CD4-positive, alpha-beta memory T cell (primary cell): ENCODE data around the gene TNFRSF25. TPM values are rescaled to one million over a fixed set of nuclear protein-coding genes. Genes with fewer than 3 reads are reported as not detected.
A peak's percentile ranks its signal among the peaks of the same experiment; 100 is the strongest.

Source experiments
- CTCF ChIA-PET: fragments of 350-600 bp; sonication (Branson Sonifier 250); formaldehyde crosslinking; loops from one replicate; lab custom pipeline; 2021; ENCODE audit warnings: inconsistent platforms; ENCODE audit not compliant: partially characterized antibody; lab: Charles Lee
- POLR2A ChIA-PET: fragments of 350-600 bp; sonication (Branson Sonifier 250); formaldehyde crosslinking; loops from one replicate; lab custom pipeline; 2021; ENCODE audit not compliant: partially characterized antibody; lab: Charles Lee
- DNase-seq, 5 donors: peaks; one replicate each; pipeline versions ENCODE4 v3.0.0 to v3.0.0-alpha.2; 2020 to 2022; ENCODE audit warnings: mixed read lengths in 1 of 5
- H3K27ac ChIP-seq: one replicate; pipeline ENCODE4 v1.7.0; 2013; ENCODE audit warnings: low read depth, low read length
- H3K27me3 ChIP-seq: 2 replicates; pipeline ENCODE4 v1.7.0; 2013; ENCODE audit warnings: mild to moderate bottlenecking, low read length, moderate library complexity; ENCODE audit not compliant: insufficient read depth
- H3K36me3 ChIP-seq: 2 replicates; pipeline ENCODE4 v1.7.0; 2013; ENCODE audit warnings: mild to moderate bottlenecking, low read length, moderate library complexity; ENCODE audit not compliant: insufficient read depth
- H3K4me1 ChIP-seq: 2 replicates; pipeline ENCODE4 v1.7.0; 2013; ENCODE audit warnings: mild to moderate bottlenecking, low read length, moderate library complexity; ENCODE audit not compliant: insufficient read depth
- H3K4me3 ChIP-seq, 2 donors: one replicate each; pipeline ENCODE4 v1.7.0; 2013; ENCODE audit warnings: low read length in 2 of 2, mild to moderate bottlenecking in 1 of 2
- H3K9me3 ChIP-seq, 2 donors: one replicate each; pipeline ENCODE4 v1.7.0; 2013; ENCODE audit warnings: low read length in 2 of 2, control low read depth in 1 of 2; ENCODE audit not compliant: control insufficient read depth in 1 of 2
- H3K27ac Mint-ChIP-seq, 7 donors: one replicate each; pipeline ENCODE4 v1.8.0; 2020 to 2021; ENCODE audit warnings: mixed read lengths in 7 of 7, mild to moderate bottlenecking in 6 of 7, inconsistent platforms in 3 of 7, moderate library complexity in 3 of 7
- H3K27me3 Mint-ChIP-seq, 2 donors: one replicate each; pipeline ENCODE4 v1.8.0; 2020 to 2021; ENCODE audit warnings: mixed read lengths in 2 of 2
- H3K36me3 Mint-ChIP-seq, 2 donors: one replicate each; pipeline ENCODE4 v1.8.0; 2020 to 2021; ENCODE audit warnings: mixed read lengths in 2 of 2, inconsistent platforms in 1 of 2, mild to moderate bottlenecking in 1 of 2
- H3K4me1 Mint-ChIP-seq, 4 donors: one replicate each; pipeline ENCODE4 v1.8.0; 2020 to 2021; ENCODE audit warnings: mixed read lengths in 4 of 4, mild to moderate bottlenecking in 1 of 4
- H3K4me3 Mint-ChIP-seq, 8 donors: one replicate each; pipeline ENCODE4 v1.8.0; 2020 to 2021; ENCODE audit warnings: mixed read lengths in 8 of 8, mild to moderate bottlenecking in 7 of 8, moderate library complexity in 6 of 8, inconsistent platforms in 3 of 8
- H3K9me3 Mint-ChIP-seq, 8 donors: one replicate each; pipeline ENCODE4 v1.8.0; 2020 to 2021; ENCODE audit warnings: mixed read lengths in 8 of 8, mild to moderate bottlenecking in 5 of 8, inconsistent platforms in 3 of 8, moderate library complexity in 1 of 8
- intact Hi-C: fragments of 100-400 bp; cut with micrococcal nuclease; formaldehyde crosslinking; loops from one replicate; pipeline ENCODE4 v1.15.1; 2023
- polyA plus RNA-seq, 2 donors: library from polyadenylated mRNA; unstranded; fragments of 300-500 nt; fragmentation: Illumina TruSeq; gene quantifications; one replicate each; pipeline ENCODE4 v1.2.3, GENCODE V29; 2021
- total RNA-seq, 2 experiments: library from RNA; stranded (reverse); gene quantifications; one replicate each; pipeline ENCODE4 v1.2.3, GENCODE V29; 2021

TNFRSF25 gene
- total and polyA plus RNA-seq, 4 experiments from 2014 or later: 28.9 to 415 (median 227) TPM

- CTCF ChIA-PET: interaction anchor here (1.1 to 12.4 kb wide), 4 partner anchors 17 to 164 kb away, joined by 3 to 158 read pairs (median 4); partner anchors contain the start of gene TNFRSF25
Measured at GRCh38 chr1:6483017-6483760, 17.2 kb upstream of the TNFRSF25 start.

DNA sequence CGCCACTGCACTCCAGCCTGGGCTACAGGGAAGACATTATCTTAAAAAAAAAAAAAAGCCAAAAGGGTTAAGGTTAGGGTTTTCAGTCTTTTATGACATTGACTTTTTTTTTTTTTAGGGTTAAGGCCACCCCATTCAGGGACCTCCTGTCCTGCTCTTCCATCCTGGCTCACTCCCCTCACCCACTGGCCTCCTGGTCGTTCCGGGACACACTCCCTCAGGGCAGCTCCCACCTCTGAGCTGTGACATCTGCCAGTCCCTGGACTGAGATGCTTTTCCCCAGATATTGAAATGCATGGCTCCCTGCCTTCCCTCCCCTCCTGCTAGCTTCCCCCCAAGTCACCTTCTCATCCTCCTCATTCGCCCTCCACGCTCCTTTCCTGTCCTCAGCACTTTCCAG lies 15.8 kb upstream of the TNFRSF25 start:
- H3K9me3 ChIP-seq: no peaks in the 10 kb centered on the region
- H3K36me3 ChIP-seq: no peaks in the 10 kb centered on the region
- Mint-ChIP-seq H3K36me3 (no peaks in the 10 kb centered on the region), H3K4me1 (peaks cover 2 to 10% (median 7%) of the 10 kb centered on the region in 4 donors), H3K9me3 (no peaks in the 10 kb centered on the region), H3K27me3 (peaks cover 7 to 9% of the 10 kb centered on the region in 2 donors), H3K27ac (no peak overlapping the region), H3K4me3 (no peak overlapping the region)
- intact Hi-C loops: no loop called here
- DNase-seq: no peak
- no peak overlapping the region for H3K27ac ChIP-seq
- ChIA-PET POLR2A (interaction anchor here (1.6 kb wide), 1 partner anchor 22 kb away, joined by 6 read pairs; no protein-coding TSS in a partner anchor), CTCF (interaction anchor here (0.7 to 3.3 kb wide), 5 partner anchors 8 to 165 kb away, joined by 3 to 16 read pairs (median 8); no protein-coding TSS in a partner anchor)
- H3K4me1 ChIP-seq: peaks cover 12% of the 10 kb centered on the region
- H3K4me3 ChIP-seq: no peak overlapping the region
- peaks cover 14% of the 10 kb centered on the region for H3K27me3 ChIP-seq

More at GRCh38 chr1:6483017-6483760, 17.2 kb upstream of the TNFRSF25 start:
- intact Hi-C loops: no loop called here
- no peaks in the 10 kb centered on the region for H3K36me3 ChIP-seq
- Mint-ChIP-seq H3K27ac (no peak overlapping the region), H3K9me3 (no peaks in the 10 kb centered on the region), H3K36me3 (no peaks in the 10 kb centered on the region), H3K27me3 (peaks cover 9 to 10% of the 10 kb centered on the region in 2 donors), H3K4me3 (no peak overlapping the region), H3K4me1 (peaks cover 4 to 20% (median 12%) of the 10 kb centered on the region in 4 donors)
- no peaks in the 10 kb centered on the region for H3K9me3 ChIP-seq
- no peak overlapping the region for H3K4me3 ChIP-seq
- no peak overlapping the region for H3K27ac ChIP-seq
- peaks cover 12% of the 10 kb centered on the region for H3K4me1 ChIP-seq
- POLR2A ChIA-PET: no interaction called here
- DNase-seq: no peak
- peaks cover 14% of the 10 kb centered on the region for H3K27me3 ChIP-seq

DNA sequence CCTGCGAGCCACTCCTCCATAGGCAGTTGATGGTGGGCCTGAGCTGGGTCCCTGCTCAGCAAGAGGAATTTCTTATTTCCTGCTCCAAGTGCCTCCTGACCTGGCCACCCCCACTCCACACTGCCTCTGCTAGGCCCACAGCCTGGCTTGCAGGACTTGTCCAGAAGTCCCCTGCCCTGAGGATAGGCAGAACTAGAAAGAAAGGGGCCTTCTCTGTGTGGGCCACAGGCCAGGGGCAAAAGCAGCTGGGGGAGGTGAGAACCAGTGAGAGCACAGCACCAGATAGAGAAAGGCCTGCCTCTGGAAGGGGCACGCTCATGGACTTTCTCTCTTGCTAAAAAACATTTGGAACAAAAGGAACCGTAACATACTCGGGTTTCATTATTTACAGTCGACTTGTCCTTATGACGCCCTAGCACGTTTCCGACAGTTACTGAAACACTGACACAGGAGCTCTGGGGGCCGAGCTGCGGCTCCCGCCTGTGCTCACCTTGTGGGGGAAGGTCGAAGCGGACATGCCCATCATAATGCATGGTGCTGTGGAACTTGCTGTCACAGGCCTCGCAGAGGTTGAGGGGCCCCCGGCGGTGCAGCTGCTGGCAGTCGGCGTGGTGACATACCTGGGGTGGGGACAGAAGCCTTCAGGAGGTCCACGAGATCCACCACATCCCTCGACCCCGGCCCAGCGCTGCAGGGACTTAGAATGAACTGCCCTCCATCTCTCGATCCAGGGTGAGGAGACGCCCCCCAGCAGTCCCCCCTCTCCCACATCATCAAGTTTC lies 11.3 kb upstream of the TNFRSF25 start:
- ChIA-PET CTCF (interaction anchor here (0.8 to 4.4 kb wide), 17 partner anchors 7 to 171 kb away, joined by 3 to 15 read pairs (median 7); partner anchors contain the start of gene TNFRSF25), POLR2A (interaction anchor here (1.0 to 1.4 kb wide), 2 partner anchors 22 to 23 kb away, joined by 3 read pairs; no protein-coding TSS in a partner anchor)
- Mint-ChIP-seq H3K4me3 (no peak overlapping the region), H3K9me3 (no peaks in the 10 kb centered on the region), H3K4me1 (peaks cover 2 to 8% (median 5%) of the 10 kb centered on the region in 4 donors), H3K36me3 (no peaks in the 10 kb centered on the region), H3K27ac (no peak overlapping the region), H3K27me3 (no peaks in the 10 kb centered on the region)
- Histone ChIP-seq H3K36me3 (no peaks in the 10 kb centered on the region), H3K27ac (no peak overlapping the region), H3K4me1 (peaks cover 5% of the 10 kb centered on the region), H3K9me3 (no peaks in the 10 kb centered on the region), H3K4me3 (no peak overlapping the region), H3K27me3 (no peaks in the 10 kb centered on the region)
- intact Hi-C loops: no loop called here
- DNase-seq: no peak

- DNase-seq: no peak
- intact Hi-C loops: no loop called here
- H3K9me3 Mint-ChIP-seq: no peaks in the 10 kb centered on the region
- H3K4me1 Mint-ChIP-seq: peaks cover 2 to 8% (median 5%) of the 10 kb centered on the region in 4 donors
- H3K4me3 ChIP-seq: no peak overlapping the region
- ChIA-PET POLR2A (interaction anchor here (0.8 to 1.4 kb wide), 2 partner anchors 21 to 28 kb away, joined by 3 read pairs; no protein-coding TSS in a partner anchor), CTCF (interaction anchor here (0.8 to 2.4 kb wide), 13 partner anchors 8 to 172 kb away, joined by 3 to 13 read pairs (median 7); partner anchors contain the start of gene TNFRSF25)
- H3K36me3 ChIP-seq: no peaks in the 10 kb centered on the region
- no peaks in the 10 kb centered on the region for H3K27me3 ChIP-seq
- no peak overlapping the region for H3K27ac ChIP-seq
- H3K4me3 Mint-ChIP-seq: no peak overlapping the region
- H3K27me3 Mint-ChIP-seq: no peaks in the 10 kb centered on the region
- H3K9me3 ChIP-seq: no peaks in the 10 kb centered on the region
- no peaks in the 10 kb centered on the region for H3K36me3 Mint-ChIP-seq
- peaks cover 5% of the 10 kb centered on the region for H3K4me1 ChIP-seq
- H3K27ac Mint-ChIP-seq: peak overlapping the region in 1 of 7 donors; percentile 27
Measured at GRCh38 chr1:6476483-6476882, 10.5 kb upstream of the TNFRSF25 start.

DNA sequence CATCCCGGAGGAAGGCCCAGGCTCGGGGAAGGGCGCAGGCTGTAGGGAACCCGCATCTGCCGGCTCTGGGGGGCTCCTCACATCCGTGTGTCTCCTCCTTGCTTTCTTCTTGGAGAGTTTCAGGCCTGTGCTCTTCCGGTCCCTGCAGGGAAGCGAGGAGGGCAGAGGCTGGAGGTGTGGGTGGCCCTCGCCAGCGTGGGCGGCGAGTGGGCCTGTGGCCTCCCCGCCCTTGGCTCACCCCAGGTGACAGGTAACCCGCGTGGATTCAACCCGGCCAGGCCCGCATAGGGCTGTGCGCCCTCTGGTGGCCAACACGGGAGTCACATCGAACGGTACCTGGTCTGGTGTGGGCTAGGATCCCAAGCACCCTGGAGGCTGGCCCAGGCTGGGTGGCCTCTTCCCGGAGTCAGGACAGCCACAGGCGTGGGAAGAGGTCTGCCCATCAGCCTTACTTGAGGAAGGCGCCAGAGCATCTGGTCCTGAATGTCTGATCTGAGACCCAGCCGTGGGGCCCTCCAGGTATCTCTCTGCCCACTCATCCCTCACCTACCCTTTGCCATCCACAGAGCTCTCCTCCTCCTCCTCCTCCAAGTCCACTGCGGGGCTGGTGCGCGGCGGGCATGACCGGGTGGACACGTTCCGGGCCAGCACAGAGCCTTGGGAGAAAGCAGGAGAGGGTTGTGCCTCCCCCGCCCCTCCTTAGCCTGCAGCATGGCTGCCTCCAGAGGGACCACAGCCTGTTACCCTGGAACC lies 9.6 kb upstream of the TNFRSF25 start:
- Histone ChIP-seq H3K9me3 (no peaks in the 10 kb centered on the region), H3K27ac (no peak overlapping the region), H3K4me3 (no peak overlapping the region), H3K27me3 (no peaks in the 10 kb centered on the region), H3K4me1 (peaks cover 5% of the 10 kb centered on the region), H3K36me3 (no peaks in the 10 kb centered on the region)
- CTCF ChIA-PET: interaction anchor here (0.9 to 2.4 kb wide), 13 partner anchors 9 to 173 kb away, joined by 3 to 13 read pairs (median 7); partner anchors contain the start of gene TNFRSF25
- H3K27me3 Mint-ChIP-seq: no peaks in the 10 kb centered on the region
- DNase-seq: peak; percentile 76 to 84 (median 79)
- H3K27ac Mint-ChIP-seq: peak overlapping the region in 2 of 7 donors; percentile 18 to 27
- H3K4me3 Mint-ChIP-seq: peak overlapping the region in 2 of 8 donors; percentile 35 to 49
- peaks cover 2 to 8% (median 5%) of the 10 kb centered on the region in 4 donors for H3K4me1 Mint-ChIP-seq
- H3K36me3 Mint-ChIP-seq: no peaks in the 10 kb centered on the region
- POLR2A ChIA-PET: interaction anchor here (0.8 kb wide), 2 partner anchors 12 to 27 kb away, joined by 3 read pairs; no protein-coding TSS in a partner anchor
- intact Hi-C loops: loop anchor here (1.0 kb wide), 6 partner anchors 9 to 229 kb away; partner anchors contain the start of gene TNFRSF25
- H3K9me3 Mint-ChIP-seq: no peaks in the 10 kb centered on the region

DNA sequence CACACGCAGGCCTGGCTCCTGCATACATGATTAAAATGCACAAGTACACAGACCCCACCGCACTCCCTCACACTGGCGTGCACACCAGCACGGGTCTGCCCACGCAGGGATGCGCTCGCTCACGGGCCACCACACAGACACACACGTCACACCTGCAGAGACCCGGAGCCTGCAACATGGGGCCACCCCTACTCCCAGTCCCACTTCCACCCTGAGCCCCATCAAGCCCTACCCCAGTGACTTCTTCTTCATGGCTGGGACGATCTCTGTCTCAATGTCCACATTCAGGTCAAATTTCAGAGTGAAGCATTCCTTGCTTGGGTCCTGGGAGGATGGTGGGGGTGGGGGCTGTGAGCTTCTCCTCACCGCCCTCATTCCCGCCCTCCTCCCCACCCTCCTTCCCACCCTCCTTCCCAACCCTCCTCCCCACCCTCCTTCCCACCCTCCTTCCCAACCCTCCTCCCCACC lies 8.9 kb upstream of the TNFRSF25 start:
- Mint-ChIP-seq H3K4me1 (peaks cover 2 to 8% (median 5%) of the 10 kb centered on the region in 4 donors), H3K4me3 (no peak overlapping the region), H3K27ac (no peak overlapping the region), H3K27me3 (no peaks in the 10 kb centered on the region), H3K36me3 (no peaks in the 10 kb centered on the region), H3K9me3 (no peaks in the 10 kb centered on the region)
- Histone ChIP-seq H3K4me3 (no peak overlapping the region), H3K27me3 (no peaks in the 10 kb centered on the region), H3K36me3 (no peaks in the 10 kb centered on the region), H3K9me3 (no peaks in the 10 kb centered on the region), H3K27ac (no peak overlapping the region), H3K4me1 (peaks cover 5% of the 10 kb centered on the region)
- DNase-seq: no peak
- POLR2A ChIA-PET: no interaction called here
- intact Hi-C loops: loop anchor here (1.0 kb wide), 6 partner anchors 9 to 229 kb away; partner anchors contain the start of gene TNFRSF25
- CTCF ChIA-PET: interaction anchor here (0.9 to 1.9 kb wide), 3 partner anchors 15 to 51 kb away, joined by 3 to 6 read pairs (median 3); no protein-coding TSS in a partner anchor
